HepG2 (cell line): ENCODE data around the gene ARHGDIA. TPM values are rescaled to one million over a fixed set of nuclear protein-coding genes. Genes with fewer than 3 reads are reported as not detected.

Experiments used
- ATF5 ChIP-seq: sonication (generic); formaldehyde crosslinking; IDR thresholded peaks from 2 replicates; pipeline ENCODE4 v1.4.0; 2020; ENCODE audit warnings: mild to moderate bottlenecking, low read depth, missing genetic modification reagents
- CERS6 ChIP-seq: sonication (generic); formaldehyde crosslinking; IDR thresholded peaks from 2 replicates; pipeline ENCODE4 v1.5.0; 2020; ENCODE audit warnings: missing genetic modification reagents
- FIP1L1 ChIP-seq: fragments of 200-400 bp; formaldehyde crosslinking; IDR thresholded peaks from 2 replicates; pipeline ENCODE4 v1.6.1; 2018; ENCODE audit warnings: low read depth, mild to moderate bottlenecking, low read length, moderate library complexity, borderline replicate concordance; ENCODE audit not compliant: insufficient read depth
- FOSL2 ChIP-seq: sonication (generic); formaldehyde crosslinking; IDR thresholded peaks from 2 replicates; pipeline ENCODE4 v1.4.0; 2020; ENCODE audit warnings: missing genetic modification reagents
- IRX3 ChIP-seq: sonication (generic); formaldehyde crosslinking; IDR thresholded peaks from 2 replicates; pipeline ENCODE4 v1.8.1; 2023; ENCODE audit warnings: mild to moderate bottlenecking, low read depth, missing genetic modification reagents, borderline replicate concordance
- MBD4 ChIP-seq: IDR thresholded peaks from 2 replicates; pipeline ENCODE4 v1.6.1; 2012; ENCODE audit warnings: low read length, inconsistent platforms, borderline replicate concordance
- SETDB1 ChIP-seq: sonication (generic); formaldehyde crosslinking; IDR thresholded peaks from 2 replicates; pipeline ENCODE4 v1.5.1; 2020; ENCODE audit warnings: missing genetic modification reagents, mild to moderate bottlenecking, borderline replicate concordance
- TSC22D2 ChIP-seq: sonication (generic); formaldehyde crosslinking; IDR thresholded peaks from 2 replicates; pipeline ENCODE4 v1.5.1; 2020; ENCODE audit warnings: missing genetic modification reagents, mild to moderate bottlenecking, borderline replicate concordance
- ZBTB25 ChIP-seq: IDR thresholded peaks from 2 replicates; pipeline ENCODE4 v1.6.1; 2018; ENCODE audit warnings: missing genetic modification reagents
- ZFX ChIP-seq: sonication (generic); formaldehyde crosslinking; IDR thresholded peaks from 2 replicates; pipeline ENCODE4 v1.4.0; 2020; ENCODE audit warnings: mild to moderate bottlenecking, low read depth, missing genetic modification reagents, moderate library complexity
- ZNF597 ChIP-seq: sonication (generic); formaldehyde crosslinking; IDR thresholded peaks from 2 replicates; pipeline ENCODE4 v1.5.0; 2020; ENCODE audit warnings: missing genetic modification reagents
- ZSCAN5A ChIP-seq: sonication (generic); formaldehyde crosslinking; IDR thresholded peaks from 2 replicates; pipeline ENCODE4 v1.8.0; 2022; ENCODE audit warnings: mild to moderate bottlenecking, missing genetic modification reagents, borderline replicate concordance
- polyA plus RNA-seq, 8 experiments: library from polyadenylated mRNA; depleted of rRNA in 3 of 8; stranded (reverse) in 7 of 8; unstranded in 1 of 8; fragments of >200 nt; fragmentation: Illumina TruSeq in 4 of 8; extraction: Trizol in 4 of 8; gene quantifications; 2 replicates each; pipeline versions ENCODE4 v1.2.1 to v1.2.3, GENCODE V29; 2011 to 2016; ENCODE audit warnings: low read depth in 4 of 8, missing spikeins in 1 of 8, mixed read lengths in 1 of 8; ENCODE audit not compliant: insufficient read depth in 1 of 8
- total RNA-seq, 5 experiments: library from RNA; depleted of rRNA; stranded (reverse); fragments of >200 nt; fragmentation: Illumina TruSeq; extraction: Trizol; gene quantifications; 2 replicates each; pipeline ENCODE4 v1.2.3, GENCODE V29; 2016; ENCODE audit warnings: low read depth in 1 of 5
- TF ChIP-seq, protein P1 (sequence below): sonication (generic); formaldehyde crosslinking; conservative IDR thresholded peaks from 2 replicates; pipeline ENCODE4 v1.4.0; 2020; ENCODE audit warnings: missing genetic modification reagents
- TF ChIP-seq, protein P2 (sequence below): sonication (generic); formaldehyde crosslinking; IDR thresholded peaks from 2 replicates; pipeline ENCODE4 v1.8.0; 2022; ENCODE audit warnings: missing genetic modification reagents, mild to moderate bottlenecking, moderate library complexity, borderline replicate concordance
- TF ChIP-seq, protein P3 (sequence below): sonication (generic); formaldehyde crosslinking; conservative IDR thresholded peaks from 2 replicates; pipeline ENCODE4 v1.8.0; 2022; ENCODE audit warnings: missing genetic modification reagents

Gene ARHGDIA
- total and polyA plus RNA-seq, 2 of the 13 experiments (the other 11 are each of a cell fraction or from before 2014, with no cell fraction given) = 40.0 to 64.0 TPM

- TF ChIP-seq ZBTB25 (CRISPR knock-in tag) = no peak; the same call in none of the 2 replicates
- TF ChIP-seq, protein P1, sequence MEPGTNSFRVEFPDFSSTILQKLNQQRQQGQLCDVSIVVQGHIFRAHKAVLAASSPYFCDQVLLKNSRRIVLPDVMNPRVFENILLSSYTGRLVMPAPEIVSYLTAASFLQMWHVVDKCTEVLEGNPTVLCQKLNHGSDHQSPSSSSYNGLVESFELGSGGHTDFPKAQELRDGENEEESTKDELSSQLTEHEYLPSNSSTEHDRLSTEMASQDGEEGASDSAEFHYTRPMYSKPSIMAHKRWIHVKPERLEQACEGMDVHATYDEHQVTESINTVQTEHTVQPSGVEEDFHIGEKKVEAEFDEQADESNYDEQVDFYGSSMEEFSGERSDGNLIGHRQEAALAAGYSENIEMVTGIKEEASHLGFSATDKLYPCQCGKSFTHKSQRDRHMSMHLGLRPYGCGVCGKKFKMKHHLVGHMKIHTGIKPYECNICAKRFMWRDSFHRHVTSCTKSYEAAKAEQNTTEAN (CRISPR knock-in tag) = no peak
- TF ChIP-seq TSC22D2 (CRISPR knock-in tag) = no peak
- TF ChIP-seq SETDB1 (CRISPR knock-in tag) = no peak
- peak; percentile 79 for TF ChIP-seq ZFX
- TF ChIP-seq ZSCAN5A = peak; percentile 77; the same call in 1 of the 2 replicates
- TF ChIP-seq, protein P2, sequence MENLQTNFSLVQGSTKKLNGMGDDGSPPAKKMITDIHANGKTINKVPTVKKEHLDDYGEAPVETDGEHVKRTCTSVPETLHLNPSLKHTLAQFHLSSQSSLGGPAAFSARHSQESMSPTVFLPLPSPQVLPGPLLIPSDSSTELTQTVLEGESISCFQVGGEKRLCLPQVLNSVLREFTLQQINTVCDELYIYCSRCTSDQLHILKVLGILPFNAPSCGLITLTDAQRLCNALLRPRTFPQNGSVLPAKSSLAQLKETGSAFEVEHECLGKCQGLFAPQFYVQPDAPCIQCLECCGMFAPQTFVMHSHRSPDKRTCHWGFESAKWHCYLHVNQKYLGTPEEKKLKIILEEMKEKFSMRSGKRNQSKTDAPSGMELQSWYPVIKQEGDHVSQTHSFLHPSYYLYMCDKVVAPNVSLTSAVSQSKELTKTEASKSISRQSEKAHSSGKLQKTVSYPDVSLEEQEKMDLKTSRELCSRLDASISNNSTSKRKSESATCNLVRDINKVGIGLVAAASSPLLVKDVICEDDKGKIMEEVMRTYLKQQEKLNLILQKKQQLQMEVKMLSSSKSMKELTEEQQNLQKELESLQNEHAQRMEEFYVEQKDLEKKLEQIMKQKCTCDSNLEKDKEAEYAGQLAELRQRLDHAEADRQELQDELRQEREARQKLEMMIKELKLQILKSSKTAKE = no peak
- no peak for TF ChIP-seq IRX3 (CRISPR knock-in tag)
- peak; percentile 87 for TF ChIP-seq FIP1L1
- peak; percentile 64; the same call in 1 of the 2 replicates for TF ChIP-seq ATF5
- TF ChIP-seq FOSL2 (CRISPR knock-in tag) = peak; percentile 21
- TF ChIP-seq, protein P3, sequence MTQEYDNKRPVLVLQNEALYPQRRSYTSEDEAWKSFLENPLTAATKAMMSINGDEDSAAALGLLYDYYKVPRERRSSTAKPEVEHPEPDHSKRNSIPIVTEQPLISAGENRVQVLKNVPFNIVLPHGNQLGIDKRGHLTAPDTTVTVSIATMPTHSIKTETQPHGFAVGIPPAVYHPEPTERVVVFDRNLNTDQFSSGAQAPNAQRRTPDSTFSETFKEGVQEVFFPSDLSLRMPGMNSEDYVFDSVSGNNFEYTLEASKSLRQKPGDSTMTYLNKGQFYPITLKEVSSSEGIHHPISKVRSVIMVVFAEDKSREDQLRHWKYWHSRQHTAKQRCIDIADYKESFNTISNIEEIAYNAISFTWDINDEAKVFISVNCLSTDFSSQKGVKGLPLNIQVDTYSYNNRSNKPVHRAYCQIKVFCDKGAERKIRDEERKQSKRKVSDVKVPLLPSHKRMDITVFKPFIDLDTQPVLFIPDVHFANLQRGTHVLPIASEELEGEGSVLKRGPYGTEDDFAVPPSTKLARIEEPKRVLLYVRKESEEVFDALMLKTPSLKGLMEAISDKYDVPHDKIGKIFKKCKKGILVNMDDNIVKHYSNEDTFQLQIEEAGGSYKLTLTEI (CRISPR knock-in tag) = no peak
- TF ChIP-seq ZNF597 (CRISPR knock-in tag) = 0 out of 2 replicates have a peak, but pooled peaks have one; percentile 28
- TF ChIP-seq MBD4 = no peak
- TF ChIP-seq CERS6 (CRISPR knock-in tag) = no peak
These were observed 3.8 kb downstream of the ARHGDIA start (continued) for GRCh38 chr17:81867170-81867990.
